HG03064 (cell line): ENCODE results near the gene KLF7.

Experiments used
- ATAC-seq: cut with Tn5 transposase; IDR thresholded peaks from one replicate; pipeline ENCODE4 v1.9.1; 2021; ENCODE audit warnings: low read depth; ENCODE audit not compliant: unreplicated experiment

KLF7 gene

GRCh38 chr2:207072571-207072970 is 93.2 kb downstream of the KLF7 start:
- ATAC-seq: no peak

- ATAC-seq: no peak
Measured at GRCh38 chr2:207071820-207072219, 93.9 kb downstream of the KLF7 start.

- ATAC-seq: no peak
Measured at GRCh38 chr2:207067473-207067872, 98.3 kb downstream of the KLF7 start.

- ATAC-seq: no peak
Measured at GRCh38 chr2:207066791-207067460, 98.8 kb downstream of the KLF7 start.

- ATAC-seq: no peak
Measured at GRCh38 chr2:207066166-207066565, 99.6 kb downstream of the KLF7 start.

- ATAC-seq: no peak
Measured at GRCh38 chr2:207064128-207064690, 101.5 kb downstream of the KLF7 start.

GRCh38 chr2:207061181-207061580 is 104.6 kb downstream of the KLF7 start:
- no peak for ATAC-seq

GRCh38 chr2:207055257-207055656 is 110.5 kb downstream of the KLF7 start:
- no peak for ATAC-seq

- no peak for ATAC-seq
Measured at GRCh38 chr2:207054521-207054920, 111.2 kb downstream of the KLF7 start.

GRCh38 chr2:207051385-207051965 is 114.3 kb downstream of the KLF7 start:
- no peak for ATAC-seq

GRCh38 chr2:207049122-207049521 is 116.6 kb downstream of the KLF7 start:
- ATAC-seq: no peak

GRCh38 chr2:207048416-207048815 is 117.3 kb downstream of the KLF7 start:
- ATAC-seq: no peak

- ATAC-seq: no peak
Measured at GRCh38 chr2:207046724-207047123, 119.0 kb downstream of the KLF7 start.

GRCh38 chr2:207045531-207045930 is 120.2 kb downstream of the KLF7 start:
- no peak for ATAC-seq

GRCh38 chr2:207044379-207045362 is 121.1 kb downstream of the KLF7 start:
- no peak for ATAC-seq

- ATAC-seq: no peak
Measured at GRCh38 chr2:207042841-207043240, 122.9 kb downstream of the KLF7 start.

- no peak for ATAC-seq
Measured at GRCh38 chr2:207041786-207042554, 123.8 kb downstream of the KLF7 start.

- no peak for ATAC-seq
Measured at GRCh38 chr2:207041279-207041678, 124.5 kb downstream of the KLF7 start.

- ATAC-seq: no peak
Measured at GRCh38 chr2:207040696-207041095, 125.1 kb downstream of the KLF7 start.

- ATAC-seq: no peak
Measured at GRCh38 chr2:207039225-207039624, 126.5 kb downstream of the KLF7 start.
